ENCODE data around the gene TTLL11.

DNA sequence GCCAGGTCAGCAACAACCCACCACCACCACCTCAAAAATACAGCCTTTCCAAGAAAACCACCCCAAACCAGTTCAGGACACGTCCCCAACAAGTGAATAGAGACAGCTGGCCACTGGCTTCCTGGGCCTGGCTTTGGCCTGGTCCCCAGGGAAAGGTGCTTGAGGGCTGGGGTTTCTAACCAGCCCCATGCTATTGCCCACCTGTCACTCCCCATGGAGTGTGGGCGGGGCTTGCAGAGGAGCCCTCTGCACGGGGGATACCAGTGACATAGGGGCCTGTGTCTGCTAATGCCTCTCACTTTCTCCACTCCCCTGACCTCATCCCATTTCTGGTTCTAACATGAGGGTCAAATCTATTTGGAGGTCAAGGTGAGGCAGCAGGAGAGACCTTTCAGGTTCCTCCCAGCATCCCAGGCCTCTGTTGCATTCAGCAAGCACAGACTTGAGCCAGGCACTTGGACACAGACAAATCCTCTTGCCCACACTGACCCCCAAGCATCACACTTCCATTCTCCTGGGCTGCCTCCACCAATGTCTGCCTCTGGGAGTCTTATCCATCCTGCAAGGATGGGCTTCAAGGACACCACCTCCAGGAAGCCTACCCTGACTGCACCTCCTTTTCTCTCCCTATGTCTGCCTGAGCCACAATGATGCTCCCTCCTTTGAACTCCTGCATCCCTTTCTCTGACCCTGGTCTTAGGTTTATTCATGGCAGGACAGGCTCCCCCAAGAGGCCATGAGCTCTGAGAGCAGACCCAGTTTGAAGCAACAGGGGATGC, 16.1 kb upstream of the TTLL11 start:
- TF ChIP-seq PATZ1 (CRISPR knock-in tag; IDR thresholded peaks at IDR 0.05; ENCODE audit: borderline replicate concordance) (no peak), PPARA (CRISPR knock-in tag; IDR thresholded peaks at IDR 0.05; ENCODE audit: borderline replicate concordance) (no peak), SNAI2 (CRISPR knock-in tag; IDR thresholded peaks at IDR 0.05) (no peak), CREB5 (CRISPR knock-in tag; IDR thresholded peaks at IDR 0.05; ENCODE audit: low read depth) (no peak), ZFP3 (CRISPR knock-in tag; IDR thresholded peaks at IDR 0.05) (no peak), ZC3H10 (CRISPR knock-in tag; IDR thresholded peaks at IDR 0.05) (no peak), BACH2 (CRISPR knock-in tag; IDR thresholded peaks at IDR 0.05; ENCODE audit: borderline replicate concordance) (no peak), ZNF8 (CRISPR knock-in tag; IDR thresholded peaks at IDR 0.05) (no peak), ZNF565 (CRISPR knock-in tag; conservative IDR thresholded peaks at IDR 0.05; ENCODE audit: low read depth) (no peak), ESRRG (CRISPR knock-in tag; IDR thresholded peaks at IDR 0.05) (no peak), TOX (CRISPR knock-in tag; IDR thresholded peaks at IDR 0.05; ENCODE audit: borderline replicate concordance) (no peak)
- TF ChIP-seq, protein P1, sequence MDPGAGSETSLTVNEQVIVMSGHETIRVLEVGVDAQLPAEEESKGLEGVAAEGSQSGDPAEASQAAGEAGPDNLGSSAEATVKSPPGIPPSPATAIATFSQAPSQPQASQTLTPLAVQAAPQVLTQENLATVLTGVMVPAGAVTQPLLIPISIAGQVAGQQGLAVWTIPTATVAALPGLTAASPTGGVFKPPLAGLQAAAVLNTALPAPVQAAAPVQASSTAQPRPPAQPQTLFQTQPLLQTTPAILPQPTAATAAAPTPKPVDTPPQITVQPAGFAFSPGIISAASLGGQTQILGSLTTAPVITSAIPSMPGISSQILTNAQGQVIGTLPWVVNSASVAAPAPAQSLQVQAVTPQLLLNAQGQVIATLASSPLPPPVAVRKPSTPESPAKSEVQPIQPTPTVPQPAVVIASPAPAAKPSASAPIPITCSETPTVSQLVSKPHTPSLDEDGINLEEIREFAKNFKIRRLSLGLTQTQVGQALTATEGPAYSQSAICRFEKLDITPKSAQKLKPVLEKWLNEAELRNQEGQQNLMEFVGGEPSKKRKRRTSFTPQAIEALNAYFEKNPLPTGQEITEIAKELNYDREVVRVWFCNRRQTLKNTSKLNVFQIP (CRISPR knock-in tag; IDR thresholded peaks at IDR 0.05; ENCODE audit: borderline replicate concordance, low read depth): no peak

All from SK-N-SH treated with all-trans-retinoic acid at 6 μM for 48 hours (cell line).